ENCODE results near the gene HELT. TPM values are rescaled to one million over a fixed set of nuclear protein-coding genes. Genes with fewer than 3 reads are reported as not detected.

HELT gene
- total RNA-seq, 2 donors from 2014 or later, result not detected

GRCh38 chr4:184979461-184980124, 38.7 kb upstream of the HELT start:
- H3K9me3 Mint-ChIP-seq, result no peaks in the 10 kb centered on the region
- H3K4me1 ChIP-seq (ENCODE audit: control insufficient read depth, insufficient read depth, low read length), result no peaks in the 10 kb centered on the region
- no peak overlapping the region for H3K4me3 ChIP-seq (ENCODE audit: low read length)
- WGBS, 2 experiments (ENCODE audit: insufficient coverage in 1 of 2, insufficient read length in 1 of 2), result 89 to 94% methylated on average over 16 to 18 of the region's 18 CpGs
- H3K27me3 ChIP-seq (ENCODE audit: control insufficient read depth, insufficient read depth, low read length, poor library complexity, severe bottlenecking), result no peaks in the 10 kb centered on the region
- H3K9me3 ChIP-seq (ENCODE audit: control insufficient read depth, low read length), result no peaks in the 10 kb centered on the region
- H3K4me3 Mint-ChIP-seq, result no peak overlapping the region
- no peaks in the 10 kb centered on the region for H3K36me3 Mint-ChIP-seq (ENCODE audit: low read depth)
- no peaks in the 10 kb centered on the region for H3K36me3 ChIP-seq (ENCODE audit: control insufficient read depth, insufficient read depth, low read length)
- H3K9ac ChIP-seq (ENCODE audit: extremely low read depth, low read length, poor library complexity, severe bottlenecking), result no peak overlapping the region
- DNase-seq, result no peak
- H3K4me1 Mint-ChIP-seq, result no peaks in the 10 kb centered on the region
- H3K27ac ChIP-seq (ENCODE audit: low read depth, low read length), result no peak overlapping the region
- H3K27me3 Mint-ChIP-seq (ENCODE audit: insufficient read depth), result peaks cover 6% of the 10 kb centered on the region
- no peak for TF ChIP-seq CTCF (conservative IDR thresholded peaks at IDR 0.05)
- H3K27ac Mint-ChIP-seq, result no peak overlapping the region

GRCh38 chr4:184980261-184980660, 38.0 kb upstream of the HELT start:
- WGBS, 2 experiments (ENCODE audit: insufficient coverage in 1 of 2, insufficient read length in 1 of 2), result 95 to 97% methylated on average over 5 to 6 of the region's 6 CpGs

GRCh38 chr4:184983672-184984356, 34.5 kb upstream of the HELT start:
- Mint-ChIP-seq H3K27me3 (ENCODE audit: insufficient read depth) (peaks cover 6% of the 10 kb centered on the region), H3K4me3 (no peak overlapping the region), H3K4me1 (no peaks in the 10 kb centered on the region), H3K9me3 (no peaks in the 10 kb centered on the region), H3K27ac (no peak overlapping the region), H3K36me3 (ENCODE audit: low read depth) (no peaks in the 10 kb centered on the region)
- peak; percentile 69 for TF ChIP-seq CTCF (conservative IDR thresholded peaks at IDR 0.05)
- no peak overlapping the region for H3K9ac ChIP-seq (ENCODE audit: extremely low read depth, low read length, poor library complexity, severe bottlenecking)
- H3K9me3 ChIP-seq (ENCODE audit: control insufficient read depth, low read length), result peaks cover under 1% of the 10 kb centered on the region
- peak; percentile 95 for DNase-seq
- H3K4me3 ChIP-seq (ENCODE audit: low read length), result no peak overlapping the region
- no peak overlapping the region for H3K27ac ChIP-seq (ENCODE audit: low read depth, low read length)
- 59 to 71% methylated on average over 9 to 21 of the region's 21 CpGs for WGBS, 2 experiments (ENCODE audit: insufficient coverage in 1 of 2, insufficient read length in 1 of 2)
- H3K36me3 ChIP-seq (ENCODE audit: control insufficient read depth, insufficient read depth, low read length), result no peaks in the 10 kb centered on the region
- H3K4me1 ChIP-seq (ENCODE audit: control insufficient read depth, insufficient read depth, low read length), result no peaks in the 10 kb centered on the region
- H3K27me3 ChIP-seq (ENCODE audit: control insufficient read depth, insufficient read depth, low read length, poor library complexity, severe bottlenecking), result no peaks in the 10 kb centered on the region

More at GRCh38 chr4:184980261-184980660, 38.0 kb upstream of the HELT start:
- H3K4me3 Mint-ChIP-seq, result no peak overlapping the region
- H3K36me3 Mint-ChIP-seq (ENCODE audit: low read depth), result no peaks in the 10 kb centered on the region
- no peaks in the 10 kb centered on the region for H3K4me1 ChIP-seq (ENCODE audit: control insufficient read depth, insufficient read depth, low read length)
- H3K4me3 ChIP-seq (ENCODE audit: low read length), result no peak overlapping the region
- H3K27ac ChIP-seq (ENCODE audit: low read depth, low read length), result no peak overlapping the region
- no peaks in the 10 kb centered on the region for H3K4me1 Mint-ChIP-seq
- H3K36me3 ChIP-seq (ENCODE audit: control insufficient read depth, insufficient read depth, low read length), result no peaks in the 10 kb centered on the region
- no peak overlapping the region for H3K9ac ChIP-seq (ENCODE audit: extremely low read depth, low read length, poor library complexity, severe bottlenecking)
- H3K9me3 Mint-ChIP-seq, result no peaks in the 10 kb centered on the region
- no peak for DNase-seq
- H3K9me3 ChIP-seq (ENCODE audit: control insufficient read depth, low read length), result no peaks in the 10 kb centered on the region
- TF ChIP-seq CTCF (conservative IDR thresholded peaks at IDR 0.05), result no peak
- H3K27me3 ChIP-seq (ENCODE audit: control insufficient read depth, insufficient read depth, low read length, poor library complexity, severe bottlenecking), result no peaks in the 10 kb centered on the region
- H3K27me3 Mint-ChIP-seq (ENCODE audit: insufficient read depth), result peaks cover 6% of the 10 kb centered on the region
- no peak overlapping the region for H3K27ac Mint-ChIP-seq

Data from endodermal cell (in vitro differentiated cells).